ENCODE data around the gene JUN.
"Not testable (repeated sequence)": the region's sequence is repeated elsewhere in the genome, so short reads cannot be mapped to it uniquely, and the experiment has no call there.

The JUN gene

DNA sequence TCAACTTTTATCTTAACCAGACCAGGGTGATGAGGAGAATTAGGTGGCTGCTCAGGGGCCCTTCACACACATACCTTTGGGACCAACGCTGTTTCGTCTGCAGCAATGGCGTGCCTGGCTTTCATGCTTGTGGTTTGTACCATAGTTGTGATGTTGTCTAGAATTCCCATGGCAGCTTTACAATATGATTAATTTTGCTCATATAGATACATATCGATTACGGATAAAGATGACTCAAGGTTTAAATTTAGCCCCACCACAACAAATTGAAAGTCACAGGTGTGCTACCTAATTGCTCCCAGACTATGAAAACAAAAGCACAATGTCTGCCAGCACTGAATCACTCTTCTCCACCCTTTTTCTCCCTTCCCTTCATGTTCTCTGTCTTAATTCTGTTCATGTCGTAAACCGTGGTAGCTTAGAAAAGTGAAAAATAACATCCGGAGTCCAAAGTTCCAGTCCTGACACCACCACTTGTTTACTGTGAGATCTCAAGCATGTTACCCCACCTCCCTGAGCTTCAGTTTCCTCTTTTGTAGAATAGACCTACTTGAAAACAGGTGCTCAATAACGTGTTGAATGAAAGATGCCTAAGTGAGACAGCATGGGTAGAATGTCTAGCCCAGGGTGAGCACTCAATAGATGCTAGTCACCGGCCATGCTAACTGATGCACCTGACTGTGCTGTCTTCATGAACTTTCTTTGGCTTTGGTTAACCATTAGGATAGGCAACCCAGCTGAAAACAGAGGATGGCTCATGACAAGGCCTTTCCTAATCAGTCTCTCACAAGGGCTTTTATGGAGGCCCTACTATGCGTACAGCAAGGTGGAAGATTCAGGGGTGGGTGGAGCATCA lies 22.1 kb upstream of the JUN start:
- no peak for DNase-seq

DNA sequence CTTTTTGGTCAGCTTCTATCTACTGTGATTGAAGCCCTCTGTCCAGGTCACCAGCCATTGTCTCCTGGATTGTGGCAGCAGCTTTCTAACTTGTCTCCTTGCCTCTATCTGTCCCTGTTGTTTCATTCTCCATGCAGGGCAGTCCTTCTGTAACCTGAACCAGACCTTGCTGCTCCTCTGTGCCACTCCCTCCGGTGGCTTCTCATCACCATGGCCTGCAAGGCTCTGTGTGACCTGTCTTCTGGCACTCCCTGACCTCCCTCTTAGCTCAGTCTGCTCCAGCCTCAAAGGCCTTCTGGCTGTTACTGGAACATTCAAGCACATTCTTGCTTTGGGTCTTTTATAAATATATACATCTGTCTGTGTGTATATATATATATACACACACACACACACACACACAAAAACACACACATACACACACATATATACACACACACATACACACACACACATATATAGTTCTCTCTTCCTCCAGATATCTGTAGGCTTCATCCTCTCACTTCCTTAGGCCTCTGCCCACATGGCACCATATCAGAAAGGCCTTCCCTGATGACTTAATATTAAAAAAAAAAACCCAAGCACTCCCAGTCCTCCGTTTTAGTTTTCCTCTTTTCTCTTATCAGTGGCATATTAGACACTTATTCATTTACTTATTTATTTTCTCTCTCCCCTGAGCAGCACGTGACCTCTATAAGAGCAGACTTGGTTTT lies 21.2 kb upstream of the JUN start:
- no peak for DNase-seq

DNA sequence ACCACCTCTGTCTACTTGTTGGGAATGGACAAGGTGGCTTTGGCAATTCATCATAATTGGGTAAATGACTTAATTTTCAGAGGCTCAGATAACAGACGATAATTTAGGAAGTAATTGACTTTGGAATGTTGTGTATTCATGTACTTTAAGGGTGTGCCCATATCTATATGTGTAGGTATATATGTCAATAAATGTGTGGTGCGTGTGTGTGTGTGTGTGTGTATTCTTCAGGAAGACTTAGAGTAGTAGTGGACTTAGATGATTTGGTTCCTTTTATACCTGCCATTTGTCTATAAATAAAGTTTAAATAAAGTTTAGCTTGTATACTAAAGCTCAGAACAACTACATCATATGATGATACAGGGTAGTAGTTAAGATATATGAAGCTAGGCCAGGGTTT lies 20.0 kb upstream of the JUN start:
- DNase-seq, result no peak

DNA sequence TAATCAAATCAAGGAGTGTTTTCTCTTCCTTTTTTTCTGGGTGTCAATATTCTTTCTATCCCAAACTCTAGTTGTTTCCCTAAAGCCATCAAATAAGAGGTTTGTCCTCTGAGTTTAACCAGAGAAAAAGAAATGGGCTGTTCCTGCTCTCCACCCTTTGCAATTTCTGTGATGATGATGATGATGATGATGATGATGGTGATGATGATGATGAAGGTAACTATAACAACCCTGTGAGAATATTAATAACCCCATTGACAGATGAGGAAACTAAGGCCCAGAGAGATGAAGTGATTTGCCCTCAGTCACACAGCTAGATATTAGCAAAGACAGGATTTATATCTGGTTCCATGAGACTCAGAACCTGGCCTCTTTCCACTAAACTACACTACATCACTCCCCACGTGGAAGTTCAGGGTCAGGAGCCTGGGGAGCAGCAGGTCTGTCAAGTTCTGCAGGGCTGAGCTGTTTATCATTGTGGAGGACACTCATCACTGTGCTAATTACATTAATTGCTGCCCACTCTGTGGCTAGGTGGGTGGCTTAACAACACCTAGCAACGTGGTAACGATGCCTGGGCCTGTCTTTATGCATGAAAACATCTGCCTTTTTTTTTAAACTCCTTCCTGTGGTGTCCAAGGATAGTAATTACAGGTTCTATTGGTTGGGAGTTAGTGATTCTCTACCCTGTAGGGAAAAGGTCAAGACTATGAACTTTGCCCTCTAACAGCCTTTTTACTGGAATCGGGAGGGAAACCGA lies 19.0 kb upstream of the JUN start:
- no peak for DNase-seq

DNA sequence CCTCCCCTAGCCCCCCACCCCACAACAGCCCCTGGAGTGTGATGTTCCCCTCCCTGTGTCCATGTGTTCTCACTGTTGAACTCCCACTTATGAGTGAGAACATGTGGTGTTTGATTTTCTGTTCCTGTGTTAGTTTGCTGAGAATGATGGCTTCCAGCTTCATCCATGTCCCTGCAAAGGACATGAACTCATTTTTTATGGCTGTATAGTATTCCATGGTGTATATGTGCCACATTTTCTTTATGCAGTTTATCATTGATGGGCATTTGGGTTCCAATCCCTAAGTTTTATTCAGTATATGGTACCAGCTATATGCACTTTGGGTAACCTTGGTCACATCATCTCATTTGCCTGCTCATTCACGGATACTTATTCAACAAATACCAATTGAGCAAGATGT lies 17.4 kb upstream of the JUN start:
- not testable (repeated sequence) for DNase-seq

DNA sequence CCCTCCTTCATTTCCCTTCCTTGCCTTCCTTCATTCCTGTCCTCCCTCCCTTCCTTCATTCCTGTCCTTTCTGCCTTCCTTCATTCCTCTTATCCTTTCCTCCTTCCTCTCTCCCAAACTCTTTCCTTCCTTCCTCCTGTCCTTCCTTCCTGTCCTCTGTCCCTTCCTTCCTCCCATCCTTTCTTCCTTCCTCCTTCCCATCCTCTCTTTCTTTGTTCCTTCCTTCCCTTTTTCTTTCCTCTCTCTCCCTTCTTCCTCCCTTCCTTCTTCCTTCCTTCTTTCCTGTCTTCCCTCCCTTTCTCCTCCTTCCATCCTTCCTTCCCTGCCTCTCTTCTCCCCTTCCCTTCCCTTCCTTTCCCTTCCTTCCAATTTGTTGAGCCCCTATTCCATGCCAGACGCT lies 15.8 kb upstream of the JUN start:
- no peak for DNase-seq

DNA sequence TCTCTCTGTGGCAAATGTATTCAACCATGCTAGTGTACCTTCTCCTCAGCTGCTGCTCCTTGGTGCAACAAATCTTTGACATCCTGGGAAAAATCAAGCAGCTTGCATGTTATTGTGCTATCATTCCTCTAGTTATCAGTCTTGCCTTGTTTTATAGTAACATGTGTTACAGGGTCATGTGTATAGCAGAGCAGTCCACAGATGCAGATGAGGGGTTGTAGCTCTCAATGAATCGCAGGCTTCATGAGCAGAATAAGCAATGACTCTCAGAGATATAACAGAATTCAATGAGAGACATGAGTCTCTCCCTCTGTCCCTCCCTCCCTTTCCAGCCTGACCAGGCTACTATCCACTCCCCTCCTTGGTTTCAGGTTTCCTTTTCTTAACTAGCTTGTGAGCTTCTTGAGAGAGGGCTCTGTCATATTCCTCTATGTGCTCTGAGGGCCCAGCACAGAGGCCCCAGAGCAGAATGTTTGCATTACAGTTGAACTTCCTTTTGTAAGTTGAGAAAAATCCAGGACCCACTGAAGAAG lies 15.1 kb upstream of the JUN start:
- DNase-seq, result no peak

DNA sequence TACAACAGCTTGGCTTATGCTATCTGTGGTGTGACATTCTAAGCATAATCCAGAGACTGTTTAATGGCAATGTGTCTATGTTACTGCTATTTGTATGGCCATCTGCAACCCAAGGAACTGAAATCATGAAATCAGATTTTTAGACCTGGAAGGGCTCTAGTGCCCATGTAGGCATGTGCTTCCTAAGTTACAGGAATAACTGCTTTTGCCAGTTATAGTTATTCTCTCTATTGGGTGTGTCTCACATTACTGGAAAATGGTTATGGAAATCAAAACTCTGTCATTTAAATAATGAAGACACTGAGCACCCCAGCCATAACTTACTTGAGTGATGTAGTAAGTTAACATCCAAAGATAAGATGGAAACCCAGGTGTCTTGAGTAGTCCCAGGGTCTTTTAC lies 12.6 kb upstream of the JUN start:
- no peak for DNase-seq

DNA sequence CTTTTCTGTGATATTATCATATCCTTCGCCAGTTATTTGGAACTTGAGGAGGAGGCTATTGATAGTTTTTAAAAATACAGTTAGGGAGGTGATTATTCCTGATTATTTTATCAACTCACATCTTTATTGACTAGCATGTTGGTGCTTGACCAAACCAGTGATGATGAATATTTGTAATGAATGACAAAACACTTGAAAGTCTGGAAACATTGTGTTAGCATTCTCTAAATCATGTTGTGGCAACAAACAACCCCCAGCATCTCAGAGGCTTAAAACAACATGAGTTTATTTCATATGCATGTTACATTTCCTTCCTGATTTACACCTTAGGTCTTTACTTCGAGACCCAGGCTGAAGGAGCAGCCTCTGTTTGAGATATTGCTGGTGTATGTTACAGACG lies 10.7 kb upstream of the JUN start:
- DNase-seq, result no peak

DNA sequence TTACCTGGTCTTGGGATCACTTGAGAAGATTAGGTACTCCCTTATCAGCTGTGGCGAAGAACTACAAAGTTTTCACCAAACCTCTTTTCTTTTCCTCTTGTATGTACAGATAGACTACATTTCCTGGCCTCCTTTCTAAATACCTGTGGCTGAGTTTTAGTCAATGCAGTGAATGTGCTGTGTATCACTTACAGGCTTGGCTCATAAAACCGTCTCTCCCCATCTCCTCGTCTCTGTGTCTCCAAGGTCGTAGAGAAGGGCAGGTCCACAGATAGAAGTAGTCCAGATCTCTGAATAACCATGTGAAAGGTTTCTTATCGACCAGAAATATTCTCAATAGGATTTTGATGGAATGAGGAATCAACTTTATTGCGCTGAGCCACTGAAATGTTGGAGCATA lies 9.0 kb upstream of the JUN start:
- no peak for DNase-seq

DNA sequence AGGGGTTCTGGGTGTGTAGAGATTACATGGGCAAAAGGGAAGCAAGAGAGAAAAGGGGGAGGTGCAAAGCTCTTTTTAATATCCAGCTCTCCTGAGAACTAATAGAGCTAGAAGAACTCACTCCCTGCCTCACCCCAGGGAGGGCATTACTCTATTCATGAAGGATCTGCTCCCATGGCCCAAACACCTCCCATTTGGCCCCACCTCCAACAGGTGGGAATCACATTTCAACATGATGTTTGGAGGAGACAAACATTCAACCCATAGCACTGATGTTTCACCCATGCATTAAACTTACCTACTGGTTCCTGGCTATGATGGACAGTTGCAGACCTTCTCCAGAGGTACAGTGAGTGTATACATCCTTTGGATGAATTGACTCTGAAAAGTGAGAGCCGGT lies 7.3 kb upstream of the JUN start:
- DNase-seq, result no peak

DNA sequence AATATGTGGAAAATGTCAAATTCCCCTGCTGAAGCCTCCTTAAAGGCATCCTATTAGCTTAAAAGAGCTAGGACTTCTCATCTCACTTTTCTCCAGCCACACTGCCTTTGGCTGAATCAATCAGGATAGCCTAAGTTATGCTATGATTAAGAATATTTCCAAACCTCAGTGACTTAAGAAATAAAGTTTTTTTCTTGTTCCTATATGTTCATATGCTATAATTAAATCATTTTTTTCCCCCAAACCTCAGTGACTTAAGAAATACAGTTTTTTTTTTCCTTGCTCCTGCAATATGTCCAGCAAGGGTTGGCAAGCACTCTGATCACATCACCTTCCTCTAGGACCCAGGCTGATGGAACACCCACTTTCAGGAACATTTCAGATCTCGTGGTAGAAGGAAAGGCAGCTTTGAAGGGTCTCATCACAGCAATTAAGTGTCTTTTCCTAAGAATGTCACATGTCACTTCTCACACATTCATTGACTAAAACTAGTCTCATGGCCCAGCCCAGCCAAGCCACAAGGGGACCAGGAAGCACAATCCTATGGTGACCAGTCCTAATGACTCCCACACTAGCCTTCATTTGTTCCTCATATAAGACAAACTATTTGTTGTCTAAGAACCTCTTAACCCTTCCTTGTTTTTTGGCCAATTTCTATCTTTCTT lies 6.3 kb upstream of the JUN start:
- no peak for DNase-seq

DNA sequence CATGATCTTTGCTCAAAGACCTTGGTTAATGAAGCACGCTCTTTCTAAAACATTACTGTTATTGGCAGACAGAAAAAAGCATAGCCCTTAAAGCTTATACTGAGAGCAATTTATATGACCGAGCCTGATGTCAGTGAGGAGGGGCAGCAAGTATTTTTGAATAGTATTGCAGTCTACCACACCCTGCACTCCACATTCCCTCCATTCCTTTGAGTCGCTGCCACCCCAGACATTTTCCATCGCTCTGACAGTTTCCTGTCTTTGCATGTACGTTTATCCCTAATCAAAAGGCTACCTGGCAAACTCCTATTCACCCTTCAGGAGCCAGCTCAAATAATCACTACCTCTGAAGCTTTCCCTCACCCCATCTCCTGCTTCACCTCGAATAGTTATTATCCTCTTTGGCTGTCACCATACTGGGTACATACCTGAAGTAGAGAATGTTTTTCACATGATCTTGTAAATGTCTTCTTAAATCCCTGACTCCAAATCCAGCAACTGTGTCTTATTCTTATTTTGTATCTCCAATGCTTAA lies 5.5 kb upstream of the JUN start:
- no peak for DNase-seq

DNA sequence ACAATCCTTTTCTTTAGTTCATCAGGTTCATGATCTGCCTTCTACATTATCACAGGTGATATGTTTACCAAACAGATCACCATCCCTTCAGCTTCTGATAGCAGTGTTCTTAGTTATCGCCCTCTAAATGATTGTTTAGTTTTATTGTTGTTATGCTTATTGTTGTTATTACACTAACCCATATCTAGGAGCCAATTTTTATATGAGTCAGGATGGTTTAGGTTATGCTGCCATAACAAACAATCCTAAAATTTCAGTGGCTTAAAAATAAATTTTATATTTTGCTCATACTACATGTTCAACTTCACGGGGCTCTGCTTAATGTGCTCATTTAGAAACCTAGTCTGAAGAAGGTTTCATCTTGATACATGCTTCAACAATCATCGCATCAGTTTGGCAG lies 4.4 kb upstream of the JUN start:
- no peak for DNase-seq

DNA sequence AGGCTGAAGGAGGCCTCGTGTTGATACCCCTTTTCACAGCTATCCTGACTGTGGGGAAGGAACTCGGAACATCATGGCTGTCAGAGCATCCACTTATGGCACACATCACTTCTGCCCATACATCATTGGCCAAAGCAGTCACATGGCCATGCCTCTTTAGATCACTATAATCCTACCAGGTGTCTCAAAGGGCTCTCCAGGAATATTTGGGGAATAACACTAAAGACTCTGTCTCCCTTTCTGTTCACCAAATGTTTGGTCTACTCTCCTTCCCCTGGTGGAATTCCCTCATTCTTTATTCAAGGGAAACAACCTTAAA lies 3.0 kb upstream of the JUN start:
- DNase-seq, result no peak

DNA sequence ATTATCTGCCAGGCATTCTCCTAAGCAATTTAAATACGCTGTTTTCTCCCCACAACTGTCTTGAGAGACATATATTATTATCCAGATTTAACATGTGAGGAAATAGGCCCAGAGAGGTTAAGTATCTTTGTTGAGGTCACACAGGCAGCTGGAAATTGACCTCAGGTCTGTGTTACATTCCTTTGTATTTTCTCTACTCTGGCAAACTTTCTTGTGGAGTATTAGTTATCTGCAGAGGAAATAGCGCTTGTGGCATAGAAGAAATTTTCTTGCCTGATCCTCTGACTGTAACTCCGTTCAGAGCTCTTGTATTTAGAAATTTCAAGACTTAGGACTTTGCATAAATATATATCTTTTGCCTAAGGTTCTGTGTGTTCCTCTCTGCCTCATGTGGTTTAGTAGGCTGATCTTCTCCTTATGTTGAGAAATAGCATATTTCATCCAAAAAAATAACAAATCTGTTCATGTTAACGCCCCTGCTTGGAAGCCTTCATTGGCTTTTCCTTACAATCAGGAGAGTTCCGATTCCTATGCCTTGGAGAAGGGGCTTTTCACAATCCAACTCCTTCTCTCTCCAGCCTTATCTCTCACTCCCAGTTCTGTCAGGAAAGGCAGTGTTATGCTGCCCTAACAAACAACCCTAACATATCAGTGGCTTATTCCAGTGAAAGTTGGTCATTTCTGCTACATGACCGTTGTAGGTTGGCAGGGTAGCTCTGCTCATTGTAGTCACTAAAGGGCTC lies 2.5 kb upstream of the JUN start:
- no peak for DNase-seq

DNA sequence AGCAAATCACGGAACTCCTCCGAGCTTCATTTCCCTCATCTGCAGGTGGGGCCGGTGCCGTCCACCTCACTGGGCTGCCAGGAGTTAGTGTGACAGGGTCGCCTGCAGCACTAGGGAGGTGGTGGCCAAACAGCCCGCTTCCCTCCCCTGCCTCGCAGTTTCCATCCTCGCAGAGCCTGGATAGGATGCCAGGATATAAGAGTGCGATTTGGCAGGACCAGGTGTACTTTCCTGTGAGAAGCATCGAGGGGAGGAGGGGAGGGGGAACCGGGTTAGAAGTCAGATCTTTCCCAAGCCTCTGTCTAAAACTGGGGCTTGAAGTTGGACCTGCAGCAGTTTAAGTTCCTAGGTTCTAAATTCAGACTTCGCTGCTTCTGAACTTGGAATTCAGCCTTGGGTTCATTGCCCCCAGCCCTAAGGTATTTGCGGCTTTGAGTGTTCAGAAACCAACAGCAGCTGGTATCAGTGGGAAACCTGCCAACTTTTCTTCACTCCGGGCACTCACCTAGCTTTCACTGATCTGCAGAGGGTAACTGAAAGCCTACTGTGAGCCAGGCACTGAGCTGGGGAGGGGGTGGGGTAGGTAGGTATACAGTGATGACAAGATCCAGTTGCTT lies 1.7 kb upstream of the JUN start:
- DNase-seq, result no peak

DNA sequence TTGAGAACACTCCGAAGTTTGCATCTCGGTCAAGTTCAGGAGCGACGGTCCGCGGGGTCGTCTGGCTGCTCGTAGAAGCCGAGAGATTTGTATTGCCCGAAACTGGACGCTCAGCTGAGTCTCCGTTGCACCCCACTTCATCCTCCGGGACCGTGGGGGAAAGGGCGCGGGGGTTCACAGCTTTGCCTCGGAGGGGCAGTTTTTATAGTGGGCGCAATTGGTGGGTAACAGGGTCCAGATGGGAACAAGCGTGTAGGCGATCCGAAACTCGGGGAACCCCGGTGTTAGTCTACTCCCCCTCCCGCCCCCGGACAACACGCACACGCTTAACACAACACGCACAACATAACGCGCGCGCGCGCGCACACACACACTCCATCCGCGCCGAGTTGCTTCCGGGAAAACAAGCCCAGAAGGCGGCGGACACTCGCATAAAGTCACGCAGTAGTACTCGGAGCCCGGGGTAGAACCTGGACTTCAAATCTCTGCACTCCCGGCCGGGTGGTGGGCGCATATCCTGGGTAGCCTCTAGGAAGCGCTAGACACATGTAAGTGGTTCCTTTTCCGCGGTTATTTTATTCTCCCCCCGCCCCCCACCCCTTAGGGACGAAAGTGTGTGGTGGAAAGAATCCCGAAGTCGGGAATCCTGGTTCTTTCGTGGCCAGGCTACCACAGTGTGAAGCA lies 1.1 kb upstream of the JUN start:
- peak; percentile 53 to 60 for DNase-seq

DNA sequence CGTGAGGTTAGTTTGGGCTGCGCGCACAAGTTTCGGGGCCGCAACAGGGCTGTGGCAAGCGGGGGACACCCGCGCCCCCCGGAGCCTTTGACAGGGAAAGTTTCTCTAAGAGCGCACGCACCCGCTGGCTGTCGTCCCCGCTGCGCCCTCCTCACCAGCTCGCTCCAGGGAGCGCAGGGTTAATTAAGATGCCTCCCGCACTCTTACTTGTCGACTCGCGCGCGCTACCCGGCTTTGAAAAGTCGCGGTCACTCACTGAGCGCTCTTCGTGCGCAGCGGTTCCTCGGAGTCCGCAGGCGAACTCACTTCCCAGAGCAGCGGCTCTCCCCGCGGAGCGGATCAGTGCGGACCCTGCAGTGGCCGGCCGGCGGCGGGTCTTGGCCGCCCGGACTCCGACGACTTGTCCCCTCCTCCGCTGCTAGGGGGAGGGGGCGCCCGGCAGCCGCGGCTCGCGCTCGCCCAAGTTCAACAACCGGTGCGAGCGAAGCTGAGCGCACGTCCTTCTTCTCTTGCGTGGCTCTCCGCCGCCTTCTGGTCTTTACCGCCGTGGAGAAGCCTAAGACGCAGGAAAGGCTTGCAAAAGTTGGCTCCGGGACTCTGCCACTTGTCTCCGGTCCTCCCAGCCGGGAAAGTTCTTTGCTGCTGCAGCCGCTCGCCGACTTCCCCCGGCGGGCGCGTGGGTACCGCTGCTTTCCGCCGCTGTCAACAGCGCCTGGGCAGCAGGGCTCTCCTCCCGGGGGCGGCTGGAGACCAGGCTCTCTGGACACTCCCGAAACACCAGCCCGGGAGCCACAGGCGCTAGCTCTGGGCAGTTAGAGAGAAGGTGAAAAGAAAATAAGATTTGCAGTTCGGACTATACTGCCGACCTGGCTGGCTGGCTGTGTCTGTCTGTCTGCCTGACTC lies 506 bp downstream of the JUN start:
- DNase-seq, result peak; percentile 33 to 54
